ENCODE data around the gene UBE2G2. TPM values are rescaled to one million over a fixed set of nuclear protein-coding genes. Genes with fewer than 3 reads are reported as not detected.

Gene UBE2G2
- total and polyA plus RNA-seq, 2 experiments from 2014 or later: 39.1 to 64.4 TPM

- Histone ChIP-seq H3K4me3 (no peak overlapping the region), H3K79me2 (ENCODE audit: insufficient read depth) (peaks cover 96% of the 10 kb centered on the region), H2AFZ (no peak overlapping the region), H3K9me2 (ENCODE audit: insufficient read depth) (no peaks in the 10 kb centered on the region), H3K36me3 (ENCODE audit: low read depth) (peaks cover 3% of the 10 kb centered on the region; the same call in 1 of the 2 replicates), H3K27ac (no peak overlapping the region), H3K9ac (no peak overlapping the region), H3F3A (ENCODE audit: insufficient read depth) (0 out of 2 replicates have a peak, but pooled peaks cover 4% of the 10 kb centered on the region), H3K4me2 (ENCODE audit: unreplicated experiment) (no peak overlapping the region), H3K4me1 (ENCODE audit: insufficient read depth) (peaks cover 8% of the 10 kb centered on the region; the same call in 1 of the 2 replicates), H3K27me3 (replicated peaks; ENCODE audit: insufficient read depth) (no peaks in the 10 kb centered on the region), H3K9me3 (ENCODE audit: low read depth) (no peaks in the 10 kb centered on the region), H4K20me1 (ENCODE audit: insufficient read depth) (0 out of 2 replicates have a peak, but pooled peaks cover 10% of the 10 kb centered on the region)
- no peak for DNase-seq
- in situ Hi-C loops (cut with MboI): no loop called here
- TF ChIP-seq EZH2phosphoT487 (IDR thresholded peaks at IDR 0.05; ENCODE audit: insufficient read depth, low read depth) (no peak), EZH2 (IDR thresholded peaks at IDR 0.05; ENCODE audit: insufficient read depth, poor library complexity, severe bottlenecking) (no peak)
- 90 to 94% methylated on average over 12 to 14 of the region's 14 CpGs for WGBS, 2 experiments (ENCODE audit: low coverage in 1 of 2, low lambda C conversion rate in 2 of 2, missing lambda C conversion rate in 2 of 2)
These were observed 11.0 kb upstream of the UBE2G2 start for GRCh38 chr21:44812640-44813039.

- H3K4me3 ChIP-seq: no peak overlapping the region
- H3K27me3 ChIP-seq (replicated peaks; ENCODE audit: insufficient read depth): no peaks in the 10 kb centered on the region
- H3K4me1 ChIP-seq (ENCODE audit: insufficient read depth): peaks cover under 1% of the 10 kb centered on the region; the same call in 1 of the 2 replicates
- H3F3A ChIP-seq (ENCODE audit: insufficient read depth): no peaks in the 10 kb centered on the region
- H4K20me1 ChIP-seq (ENCODE audit: insufficient read depth): 0 out of 2 replicates have a peak, but pooled peaks cover 10% of the 10 kb centered on the region
- H3K79me2 ChIP-seq (ENCODE audit: insufficient read depth): peaks cover 93% of the 10 kb centered on the region
- H3K27ac ChIP-seq: no peak overlapping the region
- H2AFZ ChIP-seq: no peak overlapping the region
- in situ Hi-C loops (cut with MboI): no loop called here
- no peaks in the 10 kb centered on the region for H3K9me3 ChIP-seq (ENCODE audit: low read depth)
- H3K9me2 ChIP-seq (ENCODE audit: insufficient read depth): no peaks in the 10 kb centered on the region
- peaks cover 6% of the 10 kb centered on the region for H3K36me3 ChIP-seq (ENCODE audit: low read depth)
- H3K9ac ChIP-seq: no peak overlapping the region
- TF ChIP-seq EZH2 (IDR thresholded peaks at IDR 0.05; ENCODE audit: insufficient read depth, poor library complexity, severe bottlenecking) (no peak), EZH2phosphoT487 (IDR thresholded peaks at IDR 0.05; ENCODE audit: insufficient read depth, low read depth) (no peak)
- H3K4me2 ChIP-seq (ENCODE audit: unreplicated experiment): no peak overlapping the region
- WGBS, 2 experiments (ENCODE audit: low coverage in 1 of 2, low lambda C conversion rate in 2 of 2, missing lambda C conversion rate in 2 of 2): 82 to 83% methylated on average over 2 to 6 of the region's 6 CpGs
- DNase-seq: no peak
These were observed 9.2 kb upstream of the UBE2G2 start for GRCh38 chr21:44810779-44811178.

DNA sequence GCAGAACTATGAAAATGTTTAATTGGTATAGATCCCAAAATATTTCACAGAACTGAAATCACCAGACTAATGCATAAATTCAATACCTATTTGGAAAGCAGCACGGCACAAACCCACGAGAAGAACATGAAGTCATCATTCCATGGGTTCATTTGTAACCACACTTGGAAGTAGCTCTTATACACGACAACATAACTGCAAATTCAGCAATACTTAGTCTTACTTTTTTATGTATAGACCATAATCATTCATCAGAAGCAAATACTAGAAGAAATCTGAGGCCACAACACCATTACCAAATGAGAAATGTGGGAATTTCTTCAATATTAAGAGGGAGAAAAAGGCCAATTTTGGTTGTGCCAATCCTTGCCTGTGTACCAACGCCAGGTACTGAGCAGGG is 4.2 kb upstream of the UBE2G2 start:
- H2AFZ ChIP-seq: no peak overlapping the region
- 74 to 79% methylated on average over 4 of the region's 4 CpGs for WGBS, 2 experiments (ENCODE audit: low coverage in 1 of 2, low lambda C conversion rate in 2 of 2, missing lambda C conversion rate in 2 of 2)
- in situ Hi-C loops (cut with MboI): loop anchor here (10.0 kb wide), 1 partner anchor 129 kb away; no protein-coding TSS in a partner anchor
- no peaks in the 10 kb centered on the region for H3K9me3 ChIP-seq (ENCODE audit: low read depth)
- H3K9me2 ChIP-seq (ENCODE audit: insufficient read depth): no peaks in the 10 kb centered on the region
- H3K4me3 ChIP-seq: no peak overlapping the region
- H3F3A ChIP-seq (ENCODE audit: insufficient read depth): peaks cover 11% of the 10 kb centered on the region
- H4K20me1 ChIP-seq (ENCODE audit: insufficient read depth): no peaks in the 10 kb centered on the region
- H3K4me2 ChIP-seq (ENCODE audit: unreplicated experiment): no peak overlapping the region
- no peak overlapping the region for H3K9ac ChIP-seq
- no peak for TF ChIP-seq EZH2phosphoT487 (IDR thresholded peaks at IDR 0.05; ENCODE audit: insufficient read depth, low read depth)
- no peak overlapping the region for H3K27ac ChIP-seq
- H3K36me3 ChIP-seq (ENCODE audit: low read depth): peaks cover 22% of the 10 kb centered on the region
- no peaks in the 10 kb centered on the region for H3K4me1 ChIP-seq (ENCODE audit: insufficient read depth)
- no peak for DNase-seq
- peaks cover 85% of the 10 kb centered on the region for H3K79me2 ChIP-seq (ENCODE audit: insufficient read depth)
- no peaks in the 10 kb centered on the region for H3K27me3 ChIP-seq (replicated peaks; ENCODE audit: insufficient read depth)

DNA sequence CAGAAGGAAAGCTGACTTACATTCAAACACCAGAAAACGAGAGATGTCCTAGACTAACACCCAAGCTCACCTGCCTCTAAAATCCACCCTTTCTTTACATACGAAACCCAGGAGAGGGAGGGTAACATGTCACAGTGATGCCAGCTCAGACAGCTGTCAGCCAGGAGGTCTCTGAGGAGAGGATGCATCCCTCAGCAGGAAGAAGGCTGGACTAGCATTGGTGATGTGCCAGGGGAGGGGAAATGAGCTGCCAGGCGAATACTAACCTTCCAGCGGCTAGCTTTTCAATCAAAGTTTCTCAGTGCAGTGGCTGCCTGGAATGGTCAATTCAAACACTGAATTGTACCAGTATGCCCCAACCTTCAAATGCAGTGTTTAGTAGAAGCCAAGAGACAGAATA is 3.6 kb upstream of the UBE2G2 start:
- Histone ChIP-seq H3K36me3 (ENCODE audit: low read depth) (peaks cover 22% of the 10 kb centered on the region), H3K9me3 (ENCODE audit: low read depth) (no peaks in the 10 kb centered on the region), H2AFZ (no peak overlapping the region), H3K27ac (no peak overlapping the region), H3K9me2 (ENCODE audit: insufficient read depth) (no peaks in the 10 kb centered on the region), H3K9ac (no peak overlapping the region), H3K4me2 (ENCODE audit: unreplicated experiment) (no peak overlapping the region), H3K4me3 (no peak overlapping the region), H3K79me2 (ENCODE audit: insufficient read depth) (peaks cover 85% of the 10 kb centered on the region), H3K4me1 (ENCODE audit: insufficient read depth) (peaks cover 5% of the 10 kb centered on the region; the same call in 1 of the 2 replicates), H4K20me1 (ENCODE audit: insufficient read depth) (no peaks in the 10 kb centered on the region), H3K27me3 (replicated peaks; ENCODE audit: insufficient read depth) (no peaks in the 10 kb centered on the region), H3F3A (ENCODE audit: insufficient read depth) (peaks cover 11% of the 10 kb centered on the region)
- DNase-seq: no peak
- TF ChIP-seq EZH2 (IDR thresholded peaks at IDR 0.05; ENCODE audit: insufficient read depth, poor library complexity, severe bottlenecking): no peak
- TF ChIP-seq EZH2phosphoT487 (IDR thresholded peaks at IDR 0.05; ENCODE audit: insufficient read depth, low read depth): no peak
- in situ Hi-C loops (cut with MboI): loop anchor here (10.0 kb wide), 1 partner anchor 130 kb away; no protein-coding TSS in a partner anchor
- WGBS, 2 experiments (ENCODE audit: low coverage in 1 of 2, low lambda C conversion rate in 2 of 2, missing lambda C conversion rate in 2 of 2): 56 to 61% methylated on average over 4 of the region's 4 CpGs
